K562 (cell line): ENCODE measurements around the gene PPP1CC. TPM values are rescaled to one million over a fixed set of nuclear protein-coding genes. Genes with fewer than 3 reads are reported as not detected.

Experiments
- ATAC-seq: fragments of 200-7000 bp; cut with Tn5 transposase; 3 replicates; pipeline ENCODE4 v1.9.1; 2020; ENCODE audit warnings: moderate library complexity
- BruUV-seq: library from RNA; stranded (reverse); fragments of 400-500 nt; replicated peaks from 2 replicates; lab custom pipeline; 2021; lab: Mats Ljungman, UMichigan
- CTCF ChIA-PET: fragments of 300-600 bp; formaldehyde crosslinking; extraction: SDS; loops from one replicate; lab custom pipeline; 2021; ENCODE audit warnings: low intra/inter-chr PET ratio; lab: Yijun Ruan, JAX
- POLR2A ChIA-PET: fragments of 300-600, 350-650 bp; sonication (Branson Sonifier 250); formaldehyde crosslinking; extraction: SDS; loops from one replicate; lab custom pipeline; 2021; ENCODE audit warnings: antibody characterized with exemption, inconsistent platforms; lab: Yijun Ruan, JAX
- DNase-seq, 4 experiments: peaks; one replicate each; pipeline versions ENCODE4 v3.0.0 to v3.0.0-alpha.2; 2011 to 2018; ENCODE audit warnings: low spot score in 3 of 4, mixed read lengths in 3 of 4; ENCODE audit errors: extremely low read depth in 1 of 4
- FAIRE-seq: peaks from 2 replicates; lab custom pipeline; 2011; peaks lifted over from hg19 to GRCh38; lab: Jason Lieb, UNC
- H2AFZ ChIP-seq: 2 replicates; pipeline ENCODE4 v1.6.0; 2011; ENCODE audit warnings: low read depth, low read length, control low read depth, inconsistent platforms
- H3K27ac ChIP-seq: fragments of 200-600 bp; 3 replicates; pipeline ENCODE4 v1.8.0; 2011; ENCODE audit warnings: low read depth, mild to moderate bottlenecking, control low read depth, inconsistent platforms, low read length, moderate library complexity, mixed read lengths; ENCODE audit errors: extremely low read depth
- H3K27me3 ChIP-seq, 2 experiments: fragments of 300-600 bp in 1 of 2; 2 replicates in 1 of 2; 3 replicates in 1 of 2; pipeline versions ENCODE4 v1.6.0 to v1.8.0; 2011; ENCODE audit warnings: inconsistent platforms in 2 of 2, low read length in 2 of 2, mild to moderate bottlenecking in 1 of 2, mixed read lengths in 1 of 2, moderate library complexity in 1 of 2; ENCODE audit not compliant: control insufficient read depth in 2 of 2, insufficient read depth in 2 of 2
- H3K36me3 ChIP-seq: fragments of 300-600 bp; 3 replicates; pipeline ENCODE4 v1.8.0; 2011; ENCODE audit warnings: mild to moderate bottlenecking, low read length, inconsistent platforms; ENCODE audit not compliant: control insufficient read depth, insufficient read depth
- H3K4me1 ChIP-seq, 2 experiments: fragments of 200-600 bp in 1 of 2; replicated peaks in 1 of 2; 2 replicates in 1 of 2; 3 replicates in 1 of 2; pipeline versions ENCODE4 v1.5.1 to v1.8.0; 2011; ENCODE audit warnings: inconsistent platforms in 2 of 2, low read length in 2 of 2, mild to moderate bottlenecking in 1 of 2, mixed read lengths in 1 of 2, moderate library complexity in 1 of 2; ENCODE audit not compliant: control insufficient read depth in 2 of 2, insufficient read depth in 2 of 2
- H3K4me2 ChIP-seq: 2 replicates; pipeline ENCODE4 v1.6.1; 2011; ENCODE audit warnings: low read length, control low read depth, inconsistent platforms, mixed read lengths; ENCODE audit not compliant: insufficient read depth
- H3K4me3 ChIP-seq: fragments of 200-600 bp; sonication (generic), shearing (Covaris generic); 2 replicates; pipeline ENCODE4 v1.5.1; 2016; ENCODE audit warnings: control low read depth, inconsistent platforms
- H3K79me2 ChIP-seq: fragments of 200-600 bp; 3 replicates; pipeline ENCODE4 v1.8.0; 2011; ENCODE audit warnings: low read length, inconsistent platforms; ENCODE audit not compliant: control insufficient read depth, insufficient read depth
- H3K9ac ChIP-seq, 2 experiments: 2 replicates each; pipeline versions ENCODE4 v1.6.0 to v1.6.1; 2011; ENCODE audit warnings: low read depth in 2 of 2, low read length in 2 of 2, control low read depth in 1 of 2, inconsistent platforms in 1 of 2, mild to moderate bottlenecking in 1 of 2, mixed read lengths in 1 of 2; ENCODE audit not compliant: insufficient read depth in 1 of 2
- H3K9me1 ChIP-seq: one replicate; pipeline ENCODE4 v1.6.0; 2011; ENCODE audit warnings: inconsistent platforms, mild to moderate bottlenecking, low read length, moderate library complexity; ENCODE audit not compliant: control insufficient read depth, insufficient read depth
- H3K9me3 ChIP-seq: replicated peaks from 2 replicates; pipeline ENCODE4 v1.5.1; 2011; ENCODE audit warnings: low read depth, low read length, inconsistent platforms; ENCODE audit not compliant: control insufficient read depth, insufficient read depth
- H4K20me1 ChIP-seq: replicated peaks from 2 replicates; pipeline ENCODE4 v1.6.1; 2011; ENCODE audit warnings: low read length, inconsistent platforms, mixed read lengths; ENCODE audit not compliant: control insufficient read depth, insufficient read depth
- BCOR ChIP-seq: fragments of 450-650 bp; IDR thresholded peaks from 2 replicates; pipeline ENCODE4 v1.6.1; 2016
- TFE3 ChIP-seq: fragments of 450-650 bp; formaldehyde crosslinking; IDR thresholded peaks from 2 replicates; pipeline ENCODE4 v1.4.0; 2020; ENCODE audit warnings: mild to moderate bottlenecking, mixed read lengths
- ZBTB8A ChIP-seq: fragments of 450-650 bp; IDR thresholded peaks from 2 replicates; pipeline ENCODE4 v1.6.1; 2018; ENCODE audit warnings: mild to moderate bottlenecking, moderate library complexity; ENCODE audit not compliant: partially characterized antibody
- ZNF707 ChIP-seq: fragments of 250-450 bp; sonication (Bioruptor Pico); conservative IDR thresholded peaks from 2 replicates; pipeline ENCODE4 v1.8.0; 2022; ENCODE audit warnings: inconsistent platforms, mild to moderate bottlenecking, moderate library complexity
- WGBS: fragments of 100-300 bp; shearing (Covaris generic); methylation state at CpG from one replicate; pipeline ENCODE4 v1.1.6; 2016; ENCODE audit warnings: low coverage, mixed read lengths; ENCODE audit not compliant: insufficient coverage; ENCODE audit errors: missing lambda C conversion rate; 5-methylcytosine and 5-hydroxymethylcytosine counted together
- in situ Hi-C: fragments of 300-500 bp; cut with MboI; formaldehyde crosslinking; loops from 4 replicates; pipeline ENCODE4 v1.15.0; 2018; ENCODE audit warnings: inconsistent platforms, mixed read lengths
- intact Hi-C: fragments of 100-400 bp; cut with micrococcal nuclease; formaldehyde crosslinking; loops from 2 replicates; pipeline ENCODE4 v1.14.2; 2022
- polyA plus RNA-seq, 8 experiments: library from polyadenylated mRNA; depleted of rRNA in 4 of 8; stranded (reverse) in 5 of 8; unstranded in 3 of 8; fragments of >200 nt; fragmentation: Nextera tagmentation in 2 of 8; fragmentation: Illumina TruSeq in 1 of 8; extraction: Ambion mirVana in 2 of 8; extraction: Trizol in 1 of 8; gene quantifications; 2 replicates each; pipeline versions ENCODE4 v1.2.1 to v1.2.3, GENCODE V29; 2011 to 2014; ENCODE audit warnings: inconsistent platforms in 1 of 8, missing spikeins in 1 of 8
- total RNA-seq, 7 experiments: library from RNA; depleted of rRNA in 6 of 7; stranded (reverse); fragments of >200 nt in 6 of 7; fragmentation: Illumina TruSeq in 2 of 7; extraction: Trizol in 2 of 7; gene quantifications; 2 replicates each; pipeline versions ENCODE4 v1.2.1 to v1.2.3, GENCODE V29; 2011 to 2021; ENCODE audit warnings: low replicate concordance in 1 of 7

PPP1CC gene
- total and polyA plus RNA-seq, 9 of the 15 experiments (the other 6 are each of a cell fraction or from before 2014, with no cell fraction given) = 67.4 to 286 (median 195) TPM

GRCh38 chr12:110746550-110746949, 3.9 kb upstream of the PPP1CC start:
- BruUV-seq = no TSS peak
- no peak overlapping the region for H3K27ac ChIP-seq
- H3K9me3 ChIP-seq = no peaks in the 10 kb centered on the region
- DNase-seq (no peak), FAIRE-seq (no peak)
- peaks cover 4% of the 10 kb centered on the region for H4K20me1 ChIP-seq
- WGBS = 71% methylated on average over 6 of the region's 6 CpGs
- peaks cover 12% of the 10 kb centered on the region for H3K79me2 ChIP-seq
- H3K9ac ChIP-seq = no peak overlapping the region
- H3K9me1 ChIP-seq = no peaks in the 10 kb centered on the region
- no peak overlapping the region for H3K4me2 ChIP-seq
- in situ Hi-C loops = no loop called here
- peaks cover 2 to 12% of the 10 kb centered on the region in 2 experiments; a peak in 2 of 5 replicates for H3K4me1 ChIP-seq
- TF ChIP-seq TFE3 (CRISPR knock-in tag) (peak; percentile 80), BCOR (peak; percentile 52; the same call in 1 of the 2 replicates), ZBTB8A (no peak), ZNF707 (CRISPR knock-in tag) (no peak)
- TF ChIP-seq, all 486 proteins: peak for 2
- Histone ChIP-seq H3K4me3 (no peak overlapping the region), H3K27me3 (no peaks in the 10 kb centered on the region), H3K36me3 (0 out of 3 replicates have a peak, but pooled peaks cover under 1% of the 10 kb centered on the region), H2AFZ (no peak overlapping the region)
- no peak for ATAC-seq
- ChIA-PET POLR2A (no interaction called here), CTCF (no interaction called here)
- intact Hi-C loops = no loop called here
